ENCODE measurements around the gene TMEM185A.

- TF ChIP-seq CTCF (IDR thresholded peaks at IDR 0.05): no peak
- TF ChIP-seq POLR2A (IDR thresholded peaks at IDR 0.05): no peak
- no peak for TF ChIP-seq POLR2AphosphoS5 (IDR thresholded peaks at IDR 0.05)
These were observed 2.8 kb downstream of the TMEM185A start for GRCh38 chrX:149628768-149629167.

Measured in prostate gland (tissue), 2 donors.